SK-N-MC (cell line): Measurements from ENCODE around the gene FRMD3.

Experiments
- DNase-seq: peaks from one replicate; pipeline ENCODE4 v3.0.0-alpha.2; 2011; ENCODE audit warnings: low read depth, low spot score
- H3K27ac ChIP-seq: fragments of 200-600 bp; sonication (generic); 2 replicates; pipeline ENCODE4 v1.5.1; 2016; ENCODE audit warnings: mixed run types
- H3K36me3 ChIP-seq: fragments of 200-600 bp; sonication (generic); 2 replicates; pipeline ENCODE4 v1.6.1; 2017; ENCODE audit warnings: antibody characterized with exemption, low read length, mixed read lengths; ENCODE audit not compliant: insufficient read depth
- H3K4me3 ChIP-seq: fragments of 200-600 bp; sonication (generic); 2 replicates; pipeline ENCODE4 v1.5.1; 2016
- H3K9ac ChIP-seq: fragments of 200-600 bp; sonication (generic); 2 replicates; pipeline ENCODE4 v1.8.0; 2017; ENCODE audit warnings: mixed run types, mixed read lengths; ENCODE audit not compliant: insufficient read length
- H3K9me3 ChIP-seq: fragments of 200-600 bp; sonication (generic); 2 replicates; pipeline ENCODE4 v1.6.1; 2017; ENCODE audit warnings: low read depth, mild to moderate bottlenecking, antibody characterized with exemption, low read length, moderate library complexity, mixed read lengths
- EZH2 ChIP-seq: fragments of 200-600 bp; sonication (generic); IDR thresholded peaks from one replicate; pipeline ENCODE4 v1.6.1; 2017; ENCODE audit warnings: antibody characterized with exemption
- FOXP2 ChIP-seq: optimal IDR thresholded peaks from 2 replicates; pipeline ENCODE3; 2011; ENCODE audit warnings: mild to moderate bottlenecking, moderate library complexity; ENCODE audit not compliant: insufficient read depth; ENCODE audit errors: extremely low read length, control extremely low read depth
- POLR2AphosphoS5 ChIP-seq: IDR thresholded peaks from 2 replicates; pipeline ENCODE4 v1.6.1; 2012; ENCODE audit warnings: mild to moderate bottlenecking, low read depth, low read length, borderline replicate concordance

Gene FRMD3

GRCh38 chr9:83447351-83447750 lies 90.8 kb downstream of the FRMD3 start:
- Histone ChIP-seq H3K27ac (no peak overlapping the region), H3K9me3 (no peaks in the 10 kb centered on the region), H3K36me3 (no peaks in the 10 kb centered on the region), H3K4me3 (no peak overlapping the region), H3K9ac (no peak overlapping the region)
- DNase-seq: no peak
- TF ChIP-seq FOXP2: no peak
- TF ChIP-seq EZH2: no peak
- no peak for TF ChIP-seq POLR2AphosphoS5

DNA sequence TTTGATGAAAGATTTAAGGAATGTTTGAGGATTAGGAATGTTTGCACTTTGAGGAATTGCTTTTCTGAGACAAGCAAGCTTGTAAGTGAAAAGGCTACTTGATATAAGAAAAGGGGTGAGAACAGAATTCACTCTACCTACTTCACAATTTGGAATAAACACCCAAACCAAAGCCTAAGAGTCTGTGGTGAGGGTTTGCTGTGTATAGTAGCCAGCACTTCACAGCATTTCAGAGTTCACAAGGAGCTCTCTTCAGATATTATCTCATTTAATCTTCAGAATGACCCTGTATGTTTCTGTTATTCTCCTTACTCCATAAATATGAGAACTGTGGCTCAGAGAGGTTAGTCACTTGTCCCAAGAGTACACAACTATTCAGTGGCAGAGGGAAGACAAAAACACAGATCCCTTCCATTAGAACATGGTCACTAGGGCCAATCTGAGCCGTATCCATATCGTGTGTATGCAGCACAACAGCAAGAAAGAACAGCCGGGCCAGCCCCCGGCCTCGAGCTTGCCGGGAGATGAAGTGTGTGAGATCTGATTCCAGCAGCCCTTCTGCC lies 92.4 kb downstream of the FRMD3 start:
- no peak overlapping the region for H3K4me3 ChIP-seq
- no peaks in the 10 kb centered on the region for H3K36me3 ChIP-seq
- H3K9ac ChIP-seq: no peak overlapping the region
- TF ChIP-seq FOXP2 (no peak), POLR2AphosphoS5 (no peak), EZH2 (no peak)
- H3K9me3 ChIP-seq: no peaks in the 10 kb centered on the region
- no peak for DNase-seq
- H3K27ac ChIP-seq: no peak overlapping the region

DNA sequence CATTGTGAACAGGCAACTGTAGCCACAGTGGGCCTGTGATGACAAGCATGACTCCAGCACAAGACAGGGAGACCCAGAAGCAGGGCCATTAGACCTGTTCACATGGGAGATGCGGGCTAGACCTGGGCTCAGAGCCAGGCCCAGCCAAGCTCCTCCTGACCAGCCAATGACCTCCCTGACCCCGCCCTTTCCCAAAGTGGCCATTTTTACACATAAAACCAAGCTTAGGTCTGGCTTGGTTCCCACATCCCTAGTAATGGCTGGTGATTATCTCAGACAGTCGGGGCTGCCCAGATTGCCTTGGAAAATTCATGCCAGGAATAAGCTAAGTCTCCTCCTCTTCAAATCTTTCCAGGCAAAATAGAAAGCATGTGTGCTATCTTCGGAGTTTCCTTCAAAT lies 94.1 kb downstream of the FRMD3 start:
- no peak for TF ChIP-seq FOXP2
- no peak for TF ChIP-seq POLR2AphosphoS5
- no peak for TF ChIP-seq EZH2
- no peak overlapping the region for H3K9ac ChIP-seq
- H3K27ac ChIP-seq: no peak overlapping the region
- no peaks in the 10 kb centered on the region for H3K36me3 ChIP-seq
- H3K4me3 ChIP-seq: no peak overlapping the region
- H3K9me3 ChIP-seq: no peaks in the 10 kb centered on the region
- no peak for DNase-seq

DNA sequence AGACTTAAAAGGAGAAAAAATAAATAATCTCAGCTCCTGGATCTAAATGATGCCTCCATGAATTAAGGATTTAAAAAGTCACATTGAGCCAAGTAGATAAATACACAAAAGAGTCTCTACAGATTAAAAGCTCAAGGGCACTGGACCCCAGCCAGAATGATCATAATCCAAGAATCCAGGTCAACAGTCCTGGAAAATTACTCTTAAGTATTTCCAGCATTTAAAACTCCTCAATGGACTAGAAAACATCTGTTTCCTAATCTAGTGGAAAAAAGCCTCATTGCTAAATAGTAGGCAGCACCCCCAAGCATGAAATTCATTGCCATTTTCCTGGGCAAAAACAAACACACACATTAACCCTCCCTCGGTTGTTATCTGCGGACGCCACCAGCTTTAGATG lies 96.8 kb downstream of the FRMD3 start:
- TF ChIP-seq POLR2AphosphoS5: no peak
- TF ChIP-seq FOXP2: no peak
- TF ChIP-seq EZH2: no peak
- Histone ChIP-seq H3K9ac (no peak overlapping the region), H3K4me3 (no peak overlapping the region), H3K27ac (no peak overlapping the region), H3K36me3 (no peaks in the 10 kb centered on the region), H3K9me3 (no peaks in the 10 kb centered on the region)
- no peak for DNase-seq

GRCh38 chr9:83440641-83441040 lies 97.6 kb downstream of the FRMD3 start:
- Histone ChIP-seq H3K36me3 (no peaks in the 10 kb centered on the region), H3K4me3 (no peak overlapping the region), H3K27ac (no peak overlapping the region), H3K9ac (no peak overlapping the region), H3K9me3 (no peaks in the 10 kb centered on the region)
- no peak for DNase-seq
- no peak for TF ChIP-seq EZH2

DNA sequence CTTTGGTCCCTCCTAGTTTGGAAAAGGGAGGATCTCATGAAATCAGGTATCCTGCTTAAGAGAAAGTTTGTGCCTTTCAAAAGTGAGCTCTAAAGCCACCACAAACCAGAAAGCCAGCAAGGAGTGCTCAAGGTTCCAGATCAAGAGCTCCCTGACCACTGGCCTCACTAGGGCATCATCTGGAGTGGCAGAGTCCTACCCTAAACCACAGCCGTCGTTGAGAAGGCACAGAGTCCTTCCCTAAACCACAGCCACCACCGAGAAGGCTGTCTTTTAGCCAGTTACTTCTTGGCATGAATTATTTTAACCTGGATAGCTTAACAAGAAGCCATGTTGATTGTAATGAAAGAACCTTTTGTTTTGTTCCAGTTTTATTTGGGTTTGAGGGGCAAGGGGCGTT lies 102.9 kb downstream of the FRMD3 start:
- Histone ChIP-seq H3K27ac (no peak overlapping the region), H3K9me3 (no peaks in the 10 kb centered on the region), H3K9ac (no peak overlapping the region), H3K4me3 (no peak overlapping the region), H3K36me3 (no peaks in the 10 kb centered on the region)
- no peak for DNase-seq
- no peak for TF ChIP-seq POLR2AphosphoS5
- no peak for TF ChIP-seq FOXP2
- no peak for TF ChIP-seq EZH2

DNA sequence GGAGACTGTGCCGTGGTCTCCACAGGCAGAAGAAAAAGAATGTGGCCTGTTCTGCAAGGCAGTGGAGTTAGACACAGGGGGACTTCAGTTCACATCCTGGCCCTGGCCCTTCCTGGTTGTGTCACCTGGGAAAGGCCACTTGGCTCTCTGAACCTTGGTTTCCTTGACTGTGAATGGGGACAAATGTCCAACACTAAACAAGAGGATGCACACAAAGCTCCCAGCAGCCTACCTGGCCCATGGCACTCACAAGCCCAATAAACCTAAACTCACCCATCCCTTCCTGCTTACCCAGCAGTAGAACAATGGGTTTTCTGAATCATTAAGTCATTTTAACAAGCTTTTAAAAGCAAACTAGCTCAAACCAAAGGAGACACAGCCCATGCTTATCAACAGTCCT lies 103.9 kb downstream of the FRMD3 start:
- Histone ChIP-seq H3K27ac (no peak overlapping the region), H3K9me3 (no peaks in the 10 kb centered on the region), H3K36me3 (no peaks in the 10 kb centered on the region), H3K9ac (no peak overlapping the region), H3K4me3 (no peak overlapping the region)
- TF ChIP-seq EZH2 (no peak), FOXP2 (no peak), POLR2AphosphoS5 (no peak)
- DNase-seq: no peak

DNA sequence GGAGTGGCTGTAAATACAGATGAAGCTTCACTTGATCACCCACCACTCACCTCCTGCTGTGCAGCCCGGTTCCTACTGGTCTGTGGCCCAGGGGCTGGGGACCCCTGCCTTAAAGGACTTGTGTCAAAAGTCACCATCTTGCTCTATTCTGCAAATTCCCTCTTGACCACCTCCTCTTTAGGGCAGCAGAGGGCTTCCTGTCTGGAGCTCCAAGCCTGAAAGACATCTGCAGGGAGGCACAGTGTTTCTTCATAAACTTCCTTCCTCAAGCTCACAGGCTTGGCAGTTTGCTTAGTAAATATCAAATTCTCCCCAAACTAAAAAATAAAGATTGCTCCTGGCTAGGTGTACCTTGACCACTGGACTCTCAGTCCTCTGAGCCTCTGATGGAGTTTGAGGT lies 104.4 kb downstream of the FRMD3 start:
- H3K9me3 ChIP-seq: no peaks in the 10 kb centered on the region
- no peak overlapping the region for H3K27ac ChIP-seq
- TF ChIP-seq FOXP2 (no peak), POLR2AphosphoS5 (no peak), EZH2 (no peak)
- H3K9ac ChIP-seq: no peak overlapping the region
- no peak overlapping the region for H3K4me3 ChIP-seq
- no peak for DNase-seq
- no peaks in the 10 kb centered on the region for H3K36me3 ChIP-seq

GRCh38 chr9:83432877-83433550 lies 105.2 kb downstream of the FRMD3 start:
- Histone ChIP-seq H3K36me3 (no peaks in the 10 kb centered on the region), H3K4me3 (no peak overlapping the region), H3K27ac (no peak overlapping the region), H3K9me3 (no peaks in the 10 kb centered on the region), H3K9ac (no peak overlapping the region)
- no peak for TF ChIP-seq POLR2AphosphoS5
- TF ChIP-seq EZH2: no peak
- TF ChIP-seq FOXP2: no peak
- DNase-seq: no peak

DNA sequence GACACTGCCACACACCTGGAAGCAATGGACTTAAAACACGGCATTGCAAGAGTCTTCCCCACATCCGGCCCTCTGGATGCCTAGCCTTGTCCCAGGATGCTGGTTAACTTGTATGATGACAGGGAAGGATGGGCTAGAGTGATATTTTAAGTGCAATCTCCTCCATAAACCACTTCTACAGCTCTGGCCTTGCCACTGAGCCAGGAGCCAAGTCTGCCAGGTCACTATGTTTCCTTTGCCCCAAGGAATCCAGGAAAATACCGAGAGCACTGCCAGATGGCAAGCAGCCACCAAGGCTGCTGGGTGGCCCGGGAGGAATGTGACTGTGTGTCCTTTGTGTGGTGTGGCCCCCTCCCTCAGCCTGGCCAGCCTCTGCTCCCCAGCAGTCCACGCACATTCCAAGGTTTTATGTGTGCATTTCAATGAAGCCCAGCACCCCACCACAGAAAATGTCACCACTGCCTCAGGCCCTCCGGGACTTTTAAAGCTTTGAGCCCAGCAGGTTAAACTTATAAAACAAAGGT lies 106.0 kb downstream of the FRMD3 start:
- H3K27ac ChIP-seq: no peak overlapping the region
- H3K36me3 ChIP-seq: no peaks in the 10 kb centered on the region
- TF ChIP-seq EZH2 (no peak), POLR2AphosphoS5 (no peak)
- DNase-seq: no peak
- no peaks in the 10 kb centered on the region for H3K9me3 ChIP-seq
- H3K9ac ChIP-seq: no peak overlapping the region
- no peak overlapping the region for H3K4me3 ChIP-seq
